DMS153 treated with DMSO at 0.1 percent for 48 hours (cell line): ENCODE data around the gene LIME1.

Experiments
- DNase-seq: peaks from one replicate; lab custom pipeline; 2025; ENCODE audit not compliant: unreplicated experiment; lab: John Stamatoyannopoulos, UW

LIME1 gene

GRCh38 chr20:63737945-63738686 lies 1.7 kb downstream of the LIME1 start:
- no peak for DNase-seq

GRCh38 chr20:63738687-63739129 lies 2.2 kb downstream of the LIME1 start:
- DNase-seq, result no peak

GRCh38 chr20:63739130-63740069 lies 2.9 kb downstream of the LIME1 start, which contains the start of gene SLC2A4RG:
Gene SLC2A4RG (plus strand): TSS chr20:63739776. CDS start chr20:63739913, 137 bp downstream.
- peak; percentile 33 for DNase-seq

- DNase-seq, result no peak
These were observed 3.7 kb downstream of the LIME1 start for GRCh38 chr20:63740070-63740626.

- peak; percentile 64 for DNase-seq
These were observed 4.3 kb downstream of the LIME1 start for GRCh38 chr20:63740627-63741353.

GRCh38 chr20:63741354-63741675 lies 4.9 kb downstream of the LIME1 start:
- no peak for DNase-seq

GRCh38 chr20:63741676-63742380 lies 5.4 kb downstream of the LIME1 start:
- DNase-seq, result no peak

- DNase-seq, result no peak
These were observed 6.0 kb downstream of the LIME1 start for GRCh38 chr20:63742381-63743024.

GRCh38 chr20:63743210-63743970 lies 6.9 kb downstream of the LIME1 start:
- DNase-seq, result no peak

GRCh38 chr20:63744158-63744557 lies 7.7 kb downstream of the LIME1 start:
- DNase-seq, result no peak

GRCh38 chr20:63744574-63745423 lies 8.3 kb downstream of the LIME1 start:
- DNase-seq, result no peak

GRCh38 chr20:63745424-63745805 lies 9.0 kb downstream of the LIME1 start:
- no peak for DNase-seq

- no peak for DNase-seq
These were observed 9.7 kb downstream of the LIME1 start for GRCh38 chr20:63745961-63746731.

- DNase-seq, result no peak
These were observed 10.4 kb downstream of the LIME1 start for GRCh38 chr20:63746751-63747315.

GRCh38 chr20:63747622-63748069 lies 11.2 kb downstream of the LIME1 start:
- no peak for DNase-seq

- no peak for DNase-seq
These were observed 11.8 kb downstream of the LIME1 start for GRCh38 chr20:63748070-63748933.
